Retinal pigment epithelial cell (primary cell): ENCODE data around the gene LHX5.

Experiments used
- DNase-seq: peaks from one replicate; pipeline ENCODE4 v3.0.0-alpha.2; 2010; ENCODE audit warnings: low read depth
- H3K4me3 ChIP-seq: 2 replicates; pipeline ENCODE4 v1.5.1; 2011; ENCODE audit warnings: mild to moderate bottlenecking, low read length, control low read depth, moderate library complexity
- CTCF ChIP-seq: conservative IDR thresholded peaks from 2 replicates; pipeline ENCODE4 v1.5.1; 2011; ENCODE audit warnings: low read depth, low read length, control low read depth, inconsistent platforms

Gene LHX5

GRCh38 chr12:113445544-113446171 is 26.0 kb downstream of the LHX5 start:
- no peak overlapping the region for H3K4me3 ChIP-seq
- TF ChIP-seq CTCF: no peak
- no peak for DNase-seq

- TF ChIP-seq CTCF: no peak
- H3K4me3 ChIP-seq: no peak overlapping the region
- no peak for DNase-seq
Measured at GRCh38 chr12:113443030-113443539, 28.6 kb downstream of the LHX5 start.

DNA sequence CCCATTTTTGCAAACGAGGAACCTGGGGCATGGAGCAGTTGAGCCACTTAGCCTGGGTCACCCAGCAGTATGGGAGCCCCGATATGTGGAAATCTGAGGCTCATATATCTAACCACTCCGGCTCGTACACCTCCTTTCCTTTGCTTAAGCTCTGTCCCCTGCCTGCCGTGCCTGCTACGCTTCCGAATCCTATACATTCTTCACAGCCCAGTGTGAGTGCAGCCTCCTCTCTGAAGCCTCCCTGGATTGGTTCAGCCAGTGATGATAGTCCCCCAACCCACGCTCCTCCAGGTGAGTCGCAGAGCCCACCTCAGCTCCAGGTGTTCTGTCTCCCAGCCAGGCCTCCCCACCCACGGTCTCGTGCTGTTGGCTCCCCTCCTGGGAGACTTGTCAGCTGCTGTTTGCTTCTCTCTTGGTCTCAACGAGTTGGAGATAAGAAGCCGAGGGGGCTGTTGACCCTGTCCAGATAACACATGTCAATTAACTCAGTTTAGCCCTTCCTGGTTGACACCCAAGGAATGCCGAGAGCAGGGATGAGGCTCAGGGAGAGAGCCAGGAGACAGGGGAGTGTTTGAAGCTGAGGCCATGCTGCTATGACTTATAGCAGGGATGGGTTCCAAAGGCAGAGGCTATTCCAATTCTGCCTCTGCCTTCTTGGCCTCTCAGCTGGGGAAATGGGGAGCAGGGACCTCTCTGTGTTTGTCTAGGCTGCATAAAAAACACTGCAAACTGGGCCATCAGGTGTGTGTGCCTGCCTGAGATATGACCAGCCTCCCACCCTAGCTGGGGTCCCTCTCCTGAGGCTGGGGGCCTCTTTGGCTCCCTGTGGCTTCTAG is 30.5 kb downstream of the LHX5 start:
- no peak for TF ChIP-seq CTCF
- no peak for DNase-seq

DNA sequence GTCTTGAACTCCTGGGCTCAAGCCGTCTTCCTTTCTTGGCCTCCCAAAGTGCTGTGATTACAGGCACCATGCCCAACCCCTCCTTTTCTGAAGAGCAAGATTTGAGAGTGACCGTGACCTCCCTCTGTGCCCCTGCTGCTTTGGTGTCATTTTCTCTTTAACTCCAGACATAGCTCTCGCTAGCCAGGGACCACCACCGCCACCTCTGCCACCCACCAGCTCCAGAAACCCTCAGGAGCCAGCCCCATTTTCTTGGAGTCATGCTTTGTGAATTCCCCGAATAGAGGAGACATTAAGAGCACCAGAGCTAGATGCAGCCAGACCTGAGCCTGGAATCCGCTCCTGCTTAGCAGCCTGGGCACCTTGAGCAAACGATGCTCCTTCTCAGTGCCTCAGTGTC is 31.3 kb downstream of the LHX5 start:
- DNase-seq: no peak
- H3K4me3 ChIP-seq: no peak overlapping the region
- TF ChIP-seq CTCF: no peak

More for the DNA sequence above, 30.5 kb downstream of the LHX5 start:
- H3K4me3 ChIP-seq: no peak overlapping the region

- H3K4me3 ChIP-seq: no peak overlapping the region
- DNase-seq: no peak
- TF ChIP-seq CTCF: peak; percentile 84
Measured at GRCh38 chr12:113439606-113440030, 32.1 kb downstream of the LHX5 start.

DNA sequence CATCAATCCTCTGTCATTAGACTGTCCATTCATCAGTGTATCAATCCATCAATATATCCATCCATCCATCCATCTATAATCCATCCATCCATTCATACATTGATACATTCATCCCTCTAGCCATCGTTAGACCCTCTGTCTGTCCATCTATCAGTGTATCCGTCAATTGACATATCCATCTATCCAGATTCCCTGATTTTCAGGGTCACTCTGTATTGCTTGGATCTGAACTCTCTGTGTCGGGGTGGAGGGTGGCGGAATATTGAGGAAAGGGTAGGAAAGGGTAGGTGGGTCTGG is 32.4 kb downstream of the LHX5 start:
- DNase-seq: no peak
- no peak overlapping the region for H3K4me3 ChIP-seq
- TF ChIP-seq CTCF: no peak
